ENCODE data around the gene PPP3CB.

PPP3CB gene

GRCh38 chr10:73433538-73433867 is 62.3 kb downstream of the PPP3CB start, which contains the start of gene MSS51:
Gene MSS51, minus strand, starts transcription at chr10:73433561. Its CDS starts 5,277 bp downstream, at chr10:73428284.
- Histone ChIP-seq H3K27ac (ENCODE audit: low read depth, low read length) (no peak within 1 kb of the TSS), H3K4me2 (ENCODE audit: low read length) (no peak within 1 kb of the TSS)

GRCh38 chr10:73432646-73433537 is 62.9 kb downstream of the PPP3CB start:
- no peaks in the 10 kb centered on the region for H4K20me1 ChIP-seq (ENCODE audit: control insufficient read depth, insufficient read depth, low read depth, low read length)
- no peak overlapping the region for H3K4me2 ChIP-seq (ENCODE audit: low read length)
- H3K4me3 ChIP-seq (ENCODE audit: low read length), result no peak overlapping the region
- H3F3A ChIP-seq (ENCODE audit: control insufficient read depth, insufficient read depth), result no peaks in the 10 kb centered on the region
- no peaks in the 10 kb centered on the region for H3K9me3 ChIP-seq (ENCODE audit: control insufficient read depth, insufficient read depth, low read length)
- no peaks in the 10 kb centered on the region for H3K4me1 ChIP-seq (ENCODE audit: control insufficient read depth, low read length)
- peaks cover 11% of the 10 kb centered on the region for H3K36me3 ChIP-seq (ENCODE audit: control insufficient read depth, low read length)
- no peak overlapping the region for H3K27ac ChIP-seq (ENCODE audit: low read depth, low read length)
- no peaks in the 10 kb centered on the region for H3K27me3 ChIP-seq (ENCODE audit: control insufficient read depth, low read length)
- H3K79me2 ChIP-seq (ENCODE audit: control insufficient read depth, low read length), result no peaks in the 10 kb centered on the region
- no peak for TF ChIP-seq EZH2phosphoT487 (IDR thresholded peaks at IDR 0.05; ENCODE audit: borderline replicate concordance, low read length)
- TF ChIP-seq CTCF (IDR thresholded peaks at IDR 0.05; ENCODE audit: low read depth, low read length, poor library complexity, severe bottlenecking), result no peak
- H3K9me2 ChIP-seq (replicated peaks; ENCODE audit: control insufficient read depth, low read length), result no peaks in the 10 kb centered on the region

More at GRCh38 chr10:73433538-73433867, 62.3 kb downstream of the PPP3CB start, which contains the start of gene MSS51:
- no peaks in the 10 kb centered on the region for H3F3A ChIP-seq (ENCODE audit: control insufficient read depth, insufficient read depth)
- no peaks in the 10 kb centered on the region for H3K9me2 ChIP-seq (replicated peaks; ENCODE audit: control insufficient read depth, low read length)
- H3K4me1 ChIP-seq (ENCODE audit: control insufficient read depth, low read length), result no peaks in the 10 kb centered on the region
- H3K79me2 ChIP-seq (ENCODE audit: control insufficient read depth, low read length), result no peaks in the 10 kb centered on the region
- H4K20me1 ChIP-seq (ENCODE audit: control insufficient read depth, insufficient read depth, low read depth, low read length), result no peaks in the 10 kb centered on the region
- TF ChIP-seq CTCF (IDR thresholded peaks at IDR 0.05; ENCODE audit: low read depth, low read length, poor library complexity, severe bottlenecking), result no peak
- TF ChIP-seq EZH2phosphoT487 (IDR thresholded peaks at IDR 0.05; ENCODE audit: borderline replicate concordance, low read length), result no peak
- no peaks in the 10 kb centered on the region for H3K27me3 ChIP-seq (ENCODE audit: control insufficient read depth, low read length)
- H3K4me3 ChIP-seq (ENCODE audit: low read length), result no peak within 1 kb of the TSS
- no peaks in the 10 kb centered on the region for H3K9me3 ChIP-seq (ENCODE audit: control insufficient read depth, insufficient read depth, low read length)
- H3K36me3 ChIP-seq (ENCODE audit: control insufficient read depth, low read length), result peaks cover 17% of the 10 kb centered on the region

- peaks cover 33% of the 10 kb centered on the region for H3K36me3 ChIP-seq (ENCODE audit: control insufficient read depth, low read length)
- no peaks in the 10 kb centered on the region for H4K20me1 ChIP-seq (ENCODE audit: control insufficient read depth, insufficient read depth, low read depth, low read length)
- no peaks in the 10 kb centered on the region for H3K4me1 ChIP-seq (ENCODE audit: control insufficient read depth, low read length)
- TF ChIP-seq EZH2phosphoT487 (IDR thresholded peaks at IDR 0.05; ENCODE audit: borderline replicate concordance, low read length), result no peak
- no peak for TF ChIP-seq CTCF (IDR thresholded peaks at IDR 0.05; ENCODE audit: low read depth, low read length, poor library complexity, severe bottlenecking)
- H3K4me2 ChIP-seq (ENCODE audit: low read length), result no peak overlapping the region
- H3K27me3 ChIP-seq (ENCODE audit: control insufficient read depth, low read length), result no peaks in the 10 kb centered on the region
- H3F3A ChIP-seq (ENCODE audit: control insufficient read depth, insufficient read depth), result no peaks in the 10 kb centered on the region
- no peaks in the 10 kb centered on the region for H3K9me3 ChIP-seq (ENCODE audit: control insufficient read depth, insufficient read depth, low read length)
- H3K27ac ChIP-seq (ENCODE audit: low read depth, low read length), result no peak overlapping the region
- no peaks in the 10 kb centered on the region for H3K9me2 ChIP-seq (replicated peaks; ENCODE audit: control insufficient read depth, low read length)
- H3K4me3 ChIP-seq (ENCODE audit: low read length), result no peak overlapping the region
- H3K79me2 ChIP-seq (ENCODE audit: control insufficient read depth, low read length), result no peaks in the 10 kb centered on the region
Observed at GRCh38 chr10:73426318-73426717, 69.5 kb downstream of the PPP3CB start.
